HG03521 (cell line): Measurements from ENCODE around the gene ZNF827.
"Not testable (repeated sequence)": the region's sequence is repeated elsewhere in the genome, so short reads cannot be mapped to it uniquely, and the experiment has no call there.

Experiments
- ATAC-seq: cut with Tn5 transposase; IDR thresholded peaks from one replicate; pipeline ENCODE4 v1.9.1; 2021; ENCODE audit warnings: mild to moderate bottlenecking, moderate library complexity; ENCODE audit not compliant: unreplicated experiment

The ZNF827 gene

DNA sequence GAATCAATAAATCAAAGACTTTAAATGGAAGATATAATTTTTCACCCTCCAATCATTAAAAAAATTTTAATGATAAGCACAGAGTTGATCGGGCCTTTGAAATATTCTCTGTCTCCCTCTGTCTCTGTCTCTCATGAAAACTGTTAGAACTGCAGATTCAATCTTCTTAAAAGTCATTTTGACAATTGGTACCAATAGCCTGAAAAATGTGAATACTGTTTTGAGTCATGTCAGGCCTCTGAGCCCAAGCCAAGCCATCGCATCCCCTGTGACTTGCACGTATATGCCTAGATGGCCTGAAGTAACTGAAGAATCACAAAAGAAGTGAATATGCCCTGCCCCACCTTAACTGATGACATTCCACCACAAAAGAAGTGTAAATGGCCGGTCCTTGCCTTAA lies 106.2 kb downstream of the ZNF827 start:
- ATAC-seq = not testable (repeated sequence)

DNA sequence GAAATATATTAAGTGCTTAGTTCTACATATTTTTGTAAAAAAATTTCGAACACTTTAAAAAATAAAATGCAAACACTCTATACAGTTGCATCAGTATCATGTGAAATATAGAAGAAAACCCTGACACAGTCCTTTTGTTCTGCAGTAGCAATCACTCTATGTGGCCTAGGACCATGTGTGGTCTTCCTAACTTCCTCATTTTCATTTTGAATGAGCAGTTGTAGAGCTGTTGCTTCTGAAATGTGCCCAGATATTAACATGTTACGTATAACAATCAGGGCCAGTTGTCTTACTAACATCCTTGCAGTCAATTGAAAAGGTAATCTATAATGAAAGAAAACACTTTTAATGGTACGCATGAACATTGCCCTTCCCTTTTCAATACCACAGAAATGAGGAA lies 107.9 kb downstream of the ZNF827 start:
- ATAC-seq = peak; percentile 54

DNA sequence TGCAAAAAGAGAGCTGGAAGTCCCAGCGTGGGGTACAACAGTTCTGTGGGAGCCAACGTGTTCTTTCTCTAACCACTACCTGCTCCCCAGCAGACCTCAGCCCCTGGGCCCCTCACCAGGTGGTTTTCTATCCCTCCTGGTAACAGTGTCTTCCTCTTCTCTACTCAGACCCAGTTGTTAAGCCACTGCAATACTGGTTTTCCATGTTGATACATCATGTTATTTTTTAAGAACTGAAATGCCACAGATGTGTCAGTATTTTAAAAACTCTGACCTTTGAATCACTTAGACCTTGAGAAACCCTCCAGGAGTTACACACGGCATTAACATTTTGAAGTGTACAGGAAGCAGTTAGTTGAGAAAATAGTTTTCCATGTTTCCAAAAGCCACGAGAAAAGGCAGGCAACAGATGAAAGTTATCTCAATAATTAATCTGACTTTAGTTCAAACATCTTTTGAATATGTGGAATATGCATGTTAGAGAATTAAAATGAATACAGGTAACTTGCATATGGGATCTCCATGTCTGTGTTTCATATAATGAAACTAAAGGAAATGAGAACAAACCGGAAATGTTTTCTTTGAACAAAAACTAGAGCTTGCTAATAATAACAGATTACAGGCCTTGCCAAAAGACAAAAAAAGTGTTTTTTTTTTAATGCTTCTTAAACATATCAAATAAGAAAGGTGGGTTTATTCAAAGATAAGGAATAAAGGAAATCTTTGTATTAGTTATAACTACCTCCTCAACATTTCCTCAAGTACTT lies 108.8 kb downstream of the ZNF827 start:
- ATAC-seq = peak; percentile 34

DNA sequence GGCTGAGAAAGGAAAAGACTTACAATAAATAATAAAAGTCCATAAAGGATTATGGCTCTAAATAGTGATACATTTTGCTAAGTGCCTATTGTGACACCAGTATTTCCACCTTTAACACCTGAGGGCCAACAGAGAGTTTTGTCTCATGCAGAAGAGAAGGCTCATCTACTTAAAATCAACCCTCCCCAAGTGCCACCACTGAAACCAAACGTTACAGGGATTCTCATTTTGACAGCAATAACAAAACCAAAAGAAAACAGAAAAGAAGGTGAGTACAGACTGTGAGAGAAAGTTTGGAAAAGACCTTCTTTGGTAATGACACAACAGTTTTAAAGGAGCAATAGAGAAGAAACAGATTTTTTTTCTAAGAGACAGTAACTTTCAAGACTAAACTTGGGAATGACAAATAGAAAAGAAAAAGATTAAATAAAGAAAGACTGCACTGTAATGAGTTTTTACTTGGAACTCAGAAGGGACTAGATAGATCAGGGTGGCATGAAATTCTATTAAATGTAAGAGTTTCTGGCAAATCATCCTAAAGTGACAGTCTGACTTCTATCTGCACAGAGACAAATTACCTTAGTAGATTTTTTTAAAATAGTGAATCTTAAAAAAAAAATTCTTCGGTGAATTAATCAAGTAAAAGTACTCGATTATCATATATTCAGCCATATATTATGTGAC lies 109.7 kb downstream of the ZNF827 start:
- peak; percentile 63 for ATAC-seq

DNA sequence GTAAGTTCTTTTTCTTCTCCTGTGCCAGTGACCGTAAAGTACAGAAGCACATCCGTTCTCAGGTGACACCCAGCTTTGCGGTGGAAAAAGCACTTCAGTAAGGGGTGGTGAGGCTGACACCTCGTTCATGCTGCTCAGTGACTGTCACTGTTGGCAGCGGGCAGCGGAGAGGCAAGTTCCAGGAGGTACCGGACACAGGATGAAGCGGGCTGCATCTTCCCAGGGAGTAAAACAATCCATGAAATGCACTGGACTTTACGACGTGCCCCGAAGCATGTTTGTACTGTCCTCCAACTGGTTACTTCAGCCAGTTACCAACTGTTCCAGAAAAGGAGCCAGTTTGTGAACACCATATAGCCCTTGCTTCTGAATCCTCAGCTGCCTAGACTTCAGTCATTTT lies 110.7 kb downstream of the ZNF827 start:
- no peak for ATAC-seq

DNA sequence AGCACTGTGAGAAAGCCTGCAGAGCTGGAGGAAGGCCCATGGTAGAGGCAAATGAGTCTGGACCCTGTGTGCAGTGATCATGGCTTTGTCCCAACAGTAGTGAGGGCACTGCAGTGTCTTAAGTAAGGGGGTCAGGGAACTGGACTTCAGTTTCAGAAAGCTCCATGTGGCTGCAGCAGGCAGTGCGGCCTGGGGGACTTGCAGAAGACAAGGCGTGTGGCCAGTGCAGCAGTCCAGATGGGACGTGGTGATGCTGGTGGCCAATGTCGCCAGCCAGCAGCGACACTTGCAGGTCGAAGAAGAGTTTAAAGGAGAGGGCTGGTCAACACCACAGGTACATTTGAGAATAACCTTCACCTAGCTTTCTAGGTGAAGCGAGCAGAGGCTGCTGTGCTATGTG lies 113.4 kb downstream of the ZNF827 start:
- no peak for ATAC-seq

DNA sequence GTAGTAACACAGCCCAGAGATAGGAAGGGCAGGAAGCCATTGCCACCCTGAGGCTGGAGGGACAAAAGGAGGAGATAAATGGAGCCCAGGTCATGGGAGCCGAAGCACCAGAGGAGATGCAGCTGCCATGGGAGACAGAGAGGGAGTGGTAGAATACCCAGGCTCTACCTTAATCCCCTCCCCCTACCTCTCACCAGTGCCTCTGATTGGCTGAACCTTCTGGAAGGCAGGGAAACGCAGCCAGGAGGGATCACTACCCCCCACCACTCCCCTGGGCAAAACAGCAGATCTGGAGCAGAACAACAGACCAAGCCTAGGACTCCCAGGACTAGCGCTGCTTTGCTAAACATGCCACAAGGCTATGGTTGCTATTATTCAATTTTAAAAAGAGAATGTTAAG lies 114.2 kb downstream of the ZNF827 start:
- no peak for ATAC-seq

DNA sequence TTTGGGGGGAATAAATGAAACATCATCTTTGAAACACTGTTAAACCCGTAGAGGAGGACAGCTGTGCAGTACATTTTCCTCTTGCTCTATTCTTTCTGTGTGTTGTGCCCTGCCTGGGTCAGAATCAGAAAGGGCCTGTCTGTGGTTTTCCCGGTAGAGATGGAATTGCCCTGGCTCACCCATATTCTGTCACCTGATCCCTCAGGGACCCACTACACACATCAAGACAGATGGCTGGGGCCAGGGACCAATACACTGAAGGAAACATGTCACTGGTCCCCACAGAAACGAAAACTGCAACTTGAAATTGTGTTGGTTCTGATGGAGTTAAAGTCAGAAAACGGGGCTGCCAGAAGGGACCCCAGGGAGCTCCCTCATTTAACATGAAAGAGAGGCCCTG lies 114.9 kb downstream of the ZNF827 start:
- no peak for ATAC-seq

DNA sequence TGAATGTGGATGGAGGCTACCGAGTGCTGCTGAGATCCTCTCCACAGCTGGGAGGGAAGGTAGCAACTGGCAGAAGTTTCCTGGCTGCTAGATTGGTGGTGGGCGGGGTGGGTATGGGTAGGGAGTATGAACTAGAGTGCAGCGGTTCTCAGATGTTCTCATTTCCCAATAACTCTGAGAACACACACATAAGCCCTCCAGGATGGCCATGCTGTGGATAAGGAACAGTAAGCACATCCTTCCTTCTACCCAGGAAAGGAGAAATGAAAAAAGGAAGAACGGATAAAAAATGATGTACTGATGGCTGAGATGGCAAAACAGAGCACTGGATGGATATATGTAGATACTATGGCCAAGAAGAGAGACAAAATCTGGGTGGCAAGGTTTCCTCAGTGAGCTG lies 116.0 kb downstream of the ZNF827 start:
- ATAC-seq = no peak

DNA sequence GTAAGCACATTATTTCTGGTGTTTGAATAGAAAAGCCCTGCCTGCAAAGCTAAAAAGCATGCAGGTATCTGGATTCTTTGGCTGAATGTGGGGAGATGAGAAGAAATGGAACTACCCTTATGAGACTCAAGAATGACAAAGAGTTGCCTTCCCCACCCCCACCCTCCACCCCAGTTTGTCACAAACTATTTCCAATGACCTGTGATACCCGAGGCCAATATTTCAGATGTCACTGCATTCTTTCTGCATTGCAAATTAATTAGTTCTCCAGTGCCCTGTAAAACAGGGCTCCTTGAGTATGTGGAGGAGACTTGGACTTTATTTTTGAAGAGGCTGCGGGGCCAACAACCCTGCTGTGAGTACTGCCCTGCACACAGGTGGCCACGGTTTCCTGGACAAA lies 116.4 kb downstream of the ZNF827 start:
- no peak for ATAC-seq

DNA sequence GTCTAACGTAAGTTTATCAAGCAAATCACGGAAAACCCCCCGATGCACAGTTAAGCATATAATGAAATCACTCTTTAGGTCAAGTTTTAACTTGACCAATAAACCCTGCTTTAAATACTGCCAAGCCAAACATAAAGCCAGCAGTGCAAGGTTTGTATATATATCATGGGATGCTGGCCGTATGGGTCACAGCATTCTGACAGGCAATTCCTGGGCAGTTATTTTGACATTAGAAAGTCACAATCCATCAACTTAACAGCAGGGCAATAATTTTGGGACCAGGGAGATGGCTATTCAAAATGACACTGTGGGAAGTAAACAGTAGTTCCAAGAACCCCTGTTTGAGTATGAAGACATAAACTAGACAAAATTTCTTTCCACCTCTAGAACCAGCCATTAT lies 116.9 kb downstream of the ZNF827 start:
- no peak for ATAC-seq

DNA sequence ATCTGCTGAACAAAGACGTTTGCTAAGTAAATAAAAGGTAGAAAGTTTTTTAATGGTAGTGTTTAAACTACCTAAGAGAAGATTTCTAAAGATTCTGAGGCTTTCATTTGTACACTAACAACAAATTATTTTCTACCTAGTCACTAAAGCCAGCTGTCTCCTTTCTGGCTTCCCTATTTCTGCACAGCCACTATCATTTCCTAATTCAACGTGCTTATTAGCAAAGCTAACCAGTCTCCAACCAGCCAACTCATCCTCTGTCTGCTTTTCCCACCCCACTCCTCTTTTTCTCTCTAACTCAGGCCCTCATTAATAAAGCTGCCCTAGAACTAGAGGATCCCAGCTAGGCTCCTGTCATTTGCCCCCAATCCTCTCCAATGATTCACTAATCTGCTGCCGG lies 118.2 kb downstream of the ZNF827 start:
- no peak for ATAC-seq

DNA sequence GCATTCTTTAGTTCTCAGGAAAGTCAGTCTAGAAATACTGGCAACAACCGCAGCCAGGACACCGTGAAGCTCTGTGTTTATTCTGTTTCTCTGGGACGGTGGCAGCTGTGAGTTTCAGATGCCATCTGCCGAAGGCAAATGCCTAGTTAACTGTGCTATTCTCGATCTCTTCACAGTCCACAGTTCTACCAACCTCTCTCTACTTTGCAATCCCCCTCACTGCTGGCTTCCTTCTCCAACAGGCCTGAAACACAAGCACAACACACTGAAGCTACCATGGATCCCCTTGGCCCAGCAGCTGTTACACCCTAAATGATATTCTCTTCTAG lies 118.8 kb downstream of the ZNF827 start:
- no peak for ATAC-seq

DNA sequence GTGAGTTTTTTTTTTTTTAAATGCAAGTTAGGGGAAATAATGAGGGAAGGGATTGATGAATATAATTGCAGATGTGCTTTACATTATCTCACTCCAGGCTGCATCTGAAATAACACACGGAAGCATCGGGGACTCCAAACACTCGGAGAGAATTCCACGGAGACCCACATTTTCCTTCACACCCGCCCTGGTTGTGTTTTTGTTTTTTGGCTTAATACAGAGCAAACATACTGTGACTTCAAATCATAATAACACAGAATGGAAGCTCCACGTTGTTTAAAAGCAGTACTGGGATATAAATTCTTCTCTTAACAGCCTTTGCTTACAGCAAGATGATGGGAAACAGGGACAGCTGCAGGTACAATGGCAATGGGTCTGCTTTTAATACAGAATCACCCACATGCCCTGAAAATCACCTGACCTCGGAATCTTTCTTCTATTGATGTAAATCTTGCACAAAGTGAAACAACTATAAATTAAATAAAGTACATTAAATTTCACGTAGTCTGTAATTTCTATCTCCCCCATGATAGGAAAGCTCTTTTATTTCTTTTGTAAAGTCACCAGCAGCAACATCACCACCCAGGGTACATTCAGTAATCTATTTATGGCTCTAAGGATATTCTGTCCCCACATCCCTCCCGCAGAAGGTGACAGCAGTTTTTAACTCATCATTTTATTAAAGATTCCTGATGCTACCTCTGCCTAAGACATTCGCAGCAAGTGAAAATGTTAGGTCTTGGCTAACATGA lies 119.3 kb downstream of the ZNF827 start:
- ATAC-seq = no peak

DNA sequence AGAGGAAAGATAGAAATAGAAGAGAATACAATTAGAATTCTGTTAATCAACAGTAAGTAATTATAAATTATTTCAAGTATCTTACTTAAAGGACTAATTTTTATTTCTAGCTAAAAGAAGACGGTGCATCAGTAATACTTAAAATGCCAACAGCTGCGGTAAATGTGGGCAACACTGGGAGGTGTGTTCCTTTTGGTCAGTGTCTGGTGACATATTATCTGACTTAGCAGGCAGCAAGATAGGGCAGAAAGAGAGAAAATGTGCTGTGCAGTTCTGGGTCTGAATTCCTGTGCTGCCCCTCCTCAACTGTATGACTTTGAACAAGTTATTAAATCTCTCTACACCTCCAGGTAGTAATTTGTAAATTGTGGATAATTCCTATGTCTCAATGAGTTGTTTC lies 120.6 kb downstream of the ZNF827 start:
- ATAC-seq = no peak

DNA sequence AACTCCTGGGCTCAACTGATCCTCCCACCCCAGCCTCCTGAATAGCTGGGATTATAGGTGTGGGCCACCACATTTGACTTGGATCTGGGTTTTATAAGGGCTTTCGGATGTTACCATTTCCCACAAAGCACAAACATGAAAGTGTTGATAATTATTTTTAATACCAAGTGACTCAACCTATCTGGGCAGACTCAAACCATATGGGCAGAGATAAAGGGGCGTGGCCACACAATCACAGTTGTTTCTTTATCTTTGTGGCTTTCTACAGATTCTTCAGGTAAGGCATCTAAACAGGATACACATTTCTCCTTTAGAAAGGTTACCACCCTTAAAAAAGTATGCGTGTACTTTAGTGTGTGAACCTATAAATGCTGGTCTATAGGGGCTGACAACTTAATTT lies 122.5 kb downstream of the ZNF827 start:
- ATAC-seq = no peak

DNA sequence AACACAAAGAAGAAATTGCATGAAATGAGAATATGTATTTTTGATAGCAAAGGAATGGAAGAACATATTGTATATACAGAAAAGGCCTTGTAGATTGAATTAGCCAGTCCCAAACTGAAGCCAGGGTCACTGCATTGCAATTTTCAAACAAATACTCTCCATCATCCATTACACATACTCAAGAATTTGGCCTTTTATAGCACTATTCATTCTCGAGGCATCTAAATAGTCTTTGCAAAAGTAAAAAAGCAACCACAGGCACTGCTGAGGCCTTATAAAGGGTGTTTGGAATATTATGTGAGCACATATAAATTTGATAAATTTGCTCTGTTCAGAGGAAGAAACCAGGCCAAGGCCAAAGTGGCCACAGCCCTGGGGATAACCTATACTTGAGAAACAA lies 123.0 kb downstream of the ZNF827 start:
- ATAC-seq = no peak

DNA sequence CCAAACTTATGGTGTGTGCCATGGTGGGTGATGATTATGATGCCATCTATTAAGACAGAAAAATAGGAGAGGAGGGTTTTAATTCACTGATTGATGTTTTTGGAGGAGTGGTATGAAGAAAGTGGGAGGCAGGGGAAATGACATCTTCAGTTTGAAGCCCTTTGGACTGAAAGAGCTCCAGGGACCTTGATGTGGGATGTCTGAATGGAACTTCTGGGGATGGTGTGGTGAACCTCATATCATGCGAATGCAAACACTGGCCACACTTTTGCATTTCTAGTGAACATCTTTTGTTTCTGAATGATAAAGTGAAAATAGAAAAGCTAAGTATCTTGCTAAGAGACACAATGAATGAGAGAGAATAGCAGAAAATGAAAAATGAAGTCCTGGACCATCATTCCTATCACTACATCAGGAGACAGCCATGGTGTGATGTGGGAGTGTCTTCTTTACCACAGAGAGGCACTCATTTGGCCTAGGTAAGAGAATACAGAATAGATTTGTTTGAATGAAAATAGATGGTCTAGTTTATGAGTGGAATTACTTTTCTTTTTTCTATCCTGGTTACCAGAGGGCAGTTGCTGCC lies 123.5 kb downstream of the ZNF827 start:
- no peak for ATAC-seq

DNA sequence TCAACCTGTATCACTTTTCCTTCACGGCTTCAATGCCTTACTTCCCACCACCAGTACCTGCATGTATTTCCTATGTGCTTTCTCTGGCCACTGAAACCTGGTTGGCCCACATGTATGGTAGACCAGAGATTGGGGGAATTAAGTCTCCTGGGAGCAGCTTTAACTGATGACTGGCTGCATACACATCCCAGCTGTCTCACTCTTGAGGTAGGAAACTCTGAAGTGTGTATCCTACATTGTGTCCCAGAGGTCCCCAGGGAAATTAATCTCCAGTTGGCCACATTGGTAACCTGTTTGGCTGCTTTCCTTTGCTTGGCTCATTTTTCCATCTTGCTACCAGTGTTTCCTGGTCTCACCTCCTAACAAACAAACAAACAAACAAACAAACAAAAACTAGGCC lies 124.4 kb downstream of the ZNF827 start:
- no peak for ATAC-seq

DNA sequence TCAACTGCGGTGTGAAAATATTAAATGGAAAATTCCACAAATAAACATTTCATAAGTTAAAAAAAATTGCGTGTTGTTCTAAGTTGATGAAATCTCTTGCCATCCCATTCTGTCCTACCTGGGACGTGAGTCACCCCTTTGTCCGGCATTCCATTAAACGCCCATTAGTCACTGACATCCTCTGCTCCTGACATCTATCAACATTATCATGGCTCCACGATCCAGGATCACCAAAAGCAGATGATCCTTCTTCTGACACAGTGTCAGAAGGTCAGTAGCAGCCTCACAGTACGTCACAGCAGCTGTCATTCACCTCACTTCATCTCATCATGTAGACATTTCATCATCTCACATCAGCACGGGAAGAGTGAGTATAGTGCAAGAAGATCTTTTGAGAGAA lies 125.7 kb downstream of the ZNF827 start:
- ATAC-seq = no peak

DNA sequence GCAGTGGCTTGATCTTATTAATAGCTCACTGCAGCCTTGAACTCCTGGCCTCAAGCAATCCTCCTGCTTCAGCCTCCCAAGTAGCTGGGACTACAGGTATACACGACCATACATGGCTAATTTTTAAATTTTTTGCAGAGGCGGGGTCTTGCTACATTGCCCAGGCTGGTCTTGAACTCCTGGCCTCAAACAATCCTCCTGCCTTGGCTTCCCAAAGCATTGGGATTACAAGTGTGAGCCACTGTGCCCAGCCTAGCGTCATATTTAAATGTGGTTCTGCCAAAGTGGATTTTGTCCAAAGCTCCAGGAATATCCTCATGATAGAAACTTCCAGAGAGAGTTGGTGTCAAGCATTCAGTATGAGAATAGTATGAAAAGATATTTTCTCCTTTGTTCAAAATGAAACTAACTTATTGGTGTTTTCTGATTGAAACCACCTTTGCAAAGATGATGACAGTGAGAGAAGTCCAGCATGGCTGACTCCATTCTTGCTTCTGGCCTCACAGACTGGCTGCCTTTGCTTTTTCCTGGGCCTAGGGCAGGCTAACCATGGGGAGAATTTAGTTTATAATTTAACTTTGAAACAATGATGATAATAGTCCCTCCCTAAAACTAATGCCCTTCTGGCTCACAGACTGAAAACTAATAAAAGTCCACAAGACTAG lies 129.6 kb downstream of the ZNF827 start:
- ATAC-seq = peak; percentile 29
